ENCODE data around the gene ACIN1. TPM values are rescaled to one million over a fixed set of nuclear protein-coding genes. Genes with fewer than 3 reads are reported as not detected.

The ACIN1 gene
- total RNA-seq, 3 donors from 2014 or later (not counting 1 experiment from before 2014, with no cell fraction given), result 321 to 395 (median 347) TPM

DNA sequence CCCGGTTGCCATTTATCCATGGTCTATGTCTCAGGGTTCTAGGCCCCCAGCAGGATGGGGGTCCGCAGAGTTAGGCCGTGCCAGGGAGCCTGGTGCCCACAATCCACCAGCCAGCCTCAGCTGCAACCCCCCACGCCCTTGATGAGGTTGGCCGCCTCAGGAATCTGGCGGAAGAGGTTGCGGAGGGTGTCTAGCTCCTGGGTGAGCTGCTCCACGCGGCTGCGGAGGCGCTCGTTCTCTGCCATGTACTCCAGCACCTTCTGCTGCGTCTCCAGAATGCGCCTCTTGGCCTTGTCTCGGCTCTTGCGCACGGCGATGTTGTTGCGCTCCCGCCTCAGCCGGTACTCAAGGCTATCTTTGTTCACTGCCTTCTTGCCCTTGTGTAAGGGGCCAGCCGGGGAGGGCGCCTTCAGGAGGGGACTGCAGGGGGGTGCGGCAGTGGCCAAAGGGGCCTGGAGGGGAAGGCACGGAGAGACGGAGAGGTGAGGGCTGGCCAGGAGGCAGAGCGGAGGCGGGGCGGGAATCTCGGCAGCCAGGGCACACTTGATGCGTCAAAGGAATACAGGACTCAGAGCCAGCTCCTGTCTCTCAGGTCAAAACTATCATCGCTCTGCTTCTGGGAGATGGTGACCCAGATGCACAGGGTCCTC lies 22.6 kb upstream of the ACIN1 start:
- H3K4me3 ChIP-seq (ENCODE audit: low read length), result no peak overlapping the region
- 96% methylated on average over 32 of the region's 32 CpGs for WGBS (ENCODE audit: insufficient coverage)
- no peaks in the 10 kb centered on the region for H3K9me3 ChIP-seq (ENCODE audit: control insufficient read depth, insufficient read depth, low read length)
- ATAC-seq (no peak), DNase-seq (no peak)
- no peak overlapping the region for H3K27ac ChIP-seq (ENCODE audit: low read length)
- no peaks in the 10 kb centered on the region for H3K27me3 ChIP-seq (ENCODE audit: control insufficient read depth, insufficient read depth, low read length)
- Mint-ChIP-seq H3K9me3 (no peaks in the 10 kb centered on the region), H3K36me3 (no peaks in the 10 kb centered on the region), H3K4me3 (no peak overlapping the region), H3K4me1 (peaks cover 10 to 11% of the 10 kb centered on the region in 2 donors), H3K27ac (no peak overlapping the region), H3K27me3 (ENCODE audit: low read depth in 2 of 2) (peaks cover under 1 to 10% of the 10 kb centered on the region in 2 donors)
- H3K36me3 ChIP-seq (ENCODE audit: control insufficient read depth, insufficient read depth, low read length), result no peaks in the 10 kb centered on the region
- TF ChIP-seq, protein P1, sequence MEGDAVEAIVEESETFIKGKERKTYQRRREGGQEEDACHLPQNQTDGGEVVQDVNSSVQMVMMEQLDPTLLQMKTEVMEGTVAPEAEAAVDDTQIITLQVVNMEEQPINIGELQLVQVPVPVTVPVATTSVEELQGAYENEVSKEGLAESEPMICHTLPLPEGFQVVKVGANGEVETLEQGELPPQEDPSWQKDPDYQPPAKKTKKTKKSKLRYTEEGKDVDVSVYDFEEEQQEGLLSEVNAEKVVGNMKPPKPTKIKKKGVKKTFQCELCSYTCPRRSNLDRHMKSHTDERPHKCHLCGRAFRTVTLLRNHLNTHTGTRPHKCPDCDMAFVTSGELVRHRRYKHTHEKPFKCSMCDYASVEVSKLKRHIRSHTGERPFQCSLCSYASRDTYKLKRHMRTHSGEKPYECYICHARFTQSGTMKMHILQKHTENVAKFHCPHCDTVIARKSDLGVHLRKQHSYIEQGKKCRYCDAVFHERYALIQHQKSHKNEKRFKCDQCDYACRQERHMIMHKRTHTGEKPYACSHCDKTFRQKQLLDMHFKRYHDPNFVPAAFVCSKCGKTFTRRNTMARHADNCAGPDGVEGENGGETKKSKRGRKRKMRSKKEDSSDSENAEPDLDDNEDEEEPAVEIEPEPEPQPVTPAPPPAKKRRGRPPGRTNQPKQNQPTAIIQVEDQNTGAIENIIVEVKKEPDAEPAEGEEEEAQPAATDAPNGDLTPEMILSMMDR (IDR thresholded peaks at IDR 0.05), result no peak
- intact Hi-C loops (cut with micrococcal nuclease), result no loop called here
- H3K4me1 ChIP-seq (ENCODE audit: control insufficient read depth, insufficient read depth, low read length), result peaks cover 32% of the 10 kb centered on the region

DNA sequence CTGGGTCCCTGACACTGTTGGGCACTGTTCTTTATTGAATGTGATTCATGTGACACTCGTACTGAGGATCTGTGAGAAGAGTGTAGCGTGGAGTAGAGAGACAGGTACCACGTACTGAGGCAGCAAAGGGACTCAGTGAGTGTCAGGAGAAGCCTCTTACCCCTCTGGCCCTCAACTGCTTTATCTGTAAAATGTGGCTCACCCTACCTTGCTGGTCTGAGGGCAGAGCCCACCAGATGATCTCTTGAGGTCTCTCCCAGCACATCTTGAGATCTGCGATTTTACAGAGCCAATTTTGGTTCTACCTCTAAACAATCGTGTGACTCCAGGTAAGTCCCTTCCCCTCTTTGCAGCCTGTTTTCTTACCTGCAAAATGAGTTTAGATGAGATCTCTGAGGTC lies 21.0 kb upstream of the ACIN1 start:
- H3K4me1 ChIP-seq (ENCODE audit: control insufficient read depth, insufficient read depth, low read length), result peaks cover 24% of the 10 kb centered on the region
- TF ChIP-seq, protein P1 (IDR thresholded peaks at IDR 0.05), result no peak
- Mint-ChIP-seq H3K36me3 (no peaks in the 10 kb centered on the region), H3K4me3 (no peak overlapping the region), H3K27ac (no peak overlapping the region), H3K9me3 (no peaks in the 10 kb centered on the region), H3K4me1 (peaks cover 4% of the 10 kb centered on the region in 2 donors), H3K27me3 (ENCODE audit: low read depth in 2 of 2) (peaks cover 0 to 10% of the 10 kb centered on the region in 2 donors)
- H3K9me3 ChIP-seq (ENCODE audit: control insufficient read depth, insufficient read depth, low read length), result no peaks in the 10 kb centered on the region
- no peaks in the 10 kb centered on the region for H3K36me3 ChIP-seq (ENCODE audit: control insufficient read depth, insufficient read depth, low read length)
- no peak for ATAC-seq
- no peaks in the 10 kb centered on the region for H3K27me3 ChIP-seq (ENCODE audit: control insufficient read depth, insufficient read depth, low read length)
- no peak overlapping the region for H3K27ac ChIP-seq (ENCODE audit: low read length)
- DNase-seq, result no peak
- WGBS (ENCODE audit: insufficient coverage), result 82% methylated on average over 5 of the region's 5 CpGs
- intact Hi-C loops (cut with micrococcal nuclease), result no loop called here
- H3K4me3 ChIP-seq (ENCODE audit: low read length), result no peak overlapping the region

DNA sequence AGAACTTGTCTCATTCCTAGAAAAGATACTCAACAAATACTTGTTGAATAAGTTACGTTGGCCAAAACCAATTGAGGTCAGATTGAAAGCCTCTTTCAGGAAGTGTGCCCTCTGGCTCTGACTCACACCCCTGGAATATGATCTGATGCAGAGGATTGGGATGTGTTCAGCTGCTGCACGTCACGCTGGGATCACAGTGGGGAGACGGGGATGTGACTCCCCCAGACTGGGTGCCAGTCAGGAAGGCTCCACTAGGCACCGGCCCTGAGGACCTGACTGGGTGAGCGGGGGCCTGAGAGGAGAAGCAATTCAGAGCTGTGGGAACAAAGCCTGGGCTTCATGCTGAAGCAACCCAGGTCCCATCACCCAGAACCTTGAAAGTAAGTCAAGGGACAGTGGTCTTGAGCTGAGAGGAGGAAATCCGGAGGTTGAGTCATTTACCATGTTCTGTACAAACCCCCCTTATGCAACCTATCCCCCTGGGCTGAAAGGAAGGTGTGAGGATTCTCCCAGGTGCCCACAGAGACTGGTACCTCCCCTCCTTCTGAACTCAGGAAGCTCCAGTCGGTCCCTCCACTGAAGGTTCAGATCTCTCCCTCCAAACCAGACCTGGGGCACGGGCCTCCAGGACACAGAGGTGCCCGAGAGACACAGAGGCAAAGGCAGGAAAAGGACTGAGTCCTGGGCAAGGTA lies 20.2 kb upstream of the ACIN1 start:
- 84% methylated on average over 9 of the region's 10 CpGs for WGBS (ENCODE audit: insufficient coverage)
- Histone ChIP-seq H3K9me3 (ENCODE audit: control insufficient read depth, insufficient read depth, low read length) (no peaks in the 10 kb centered on the region), H3K36me3 (ENCODE audit: control insufficient read depth, insufficient read depth, low read length) (no peaks in the 10 kb centered on the region), H3K4me1 (ENCODE audit: control insufficient read depth, insufficient read depth, low read length) (peaks cover 17% of the 10 kb centered on the region), H3K27ac (ENCODE audit: low read length) (no peak overlapping the region), H3K4me3 (ENCODE audit: low read length) (no peak overlapping the region), H3K27me3 (ENCODE audit: control insufficient read depth, insufficient read depth, low read length) (no peaks in the 10 kb centered on the region)
- no peak for DNase-seq
- Mint-ChIP-seq H3K36me3 (no peaks in the 10 kb centered on the region), H3K27ac (no peak overlapping the region), H3K27me3 (ENCODE audit: low read depth in 2 of 2) (peaks cover 0 to 10% of the 10 kb centered on the region in 2 donors), H3K4me3 (no peak overlapping the region), H3K9me3 (no peaks in the 10 kb centered on the region), H3K4me1 (no peaks in the 10 kb centered on the region)
- intact Hi-C loops (cut with micrococcal nuclease), result no loop called here
- ATAC-seq, result no peak
- TF ChIP-seq, protein P1 (IDR thresholded peaks at IDR 0.05), result no peak
